ENCODE measurements around the gene ETV3. TPM values are rescaled to one million over a fixed set of nuclear protein-coding genes. Genes with fewer than 3 reads are reported as not detected.

ETV3 gene
- total RNA-seq, 6 donors from 2014 or later, result 14.7 to 34.8 (median 27.6) TPM

DNA sequence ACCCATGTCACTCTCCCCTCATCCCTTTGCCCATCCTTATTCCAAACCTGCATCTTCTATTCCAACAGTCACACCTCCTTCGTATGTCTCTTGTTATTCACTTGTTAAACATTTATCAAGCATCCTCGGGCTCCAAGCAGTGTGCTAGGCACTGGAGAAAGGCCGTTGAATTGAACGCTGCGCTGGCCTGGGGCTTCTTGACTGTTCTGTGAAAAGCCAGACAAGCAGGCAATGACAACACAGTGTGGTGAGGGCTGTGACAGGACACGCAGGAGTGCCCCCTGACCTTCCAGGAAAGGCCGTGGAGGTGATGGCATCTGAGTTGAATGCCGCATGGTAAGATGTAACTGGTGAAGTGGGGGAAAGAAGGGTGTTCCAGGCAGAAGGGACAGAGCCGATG is 19.2 kb downstream of the ETV3 start:
- DNase-seq (no peak), ATAC-seq (ENCODE audit: low FRiP score in 2 of 2) (no peak)
- TF ChIP-seq CTCF (IDR thresholded peaks at IDR 0.05), result no peak
- WGBS, 2 donors, result 91 to 95% methylated on average over 9 of the region's 9 CpGs
- Histone ChIP-seq H3K36me3 (peaks cover 0 to 23% (median 8%) of the 10 kb centered on the region in 4 donors), H3K4me3 (no peak overlapping the region), H3K27me3 (no peaks in the 10 kb centered on the region), H3K27ac (no peak overlapping the region), H3K4me1 (no peaks in the 10 kb centered on the region), H3K9me3 (no peaks in the 10 kb centered on the region)

- Histone ChIP-seq H3K27ac (no peak overlapping the region), H3K27me3 (no peaks in the 10 kb centered on the region), H3K4me1 (peaks cover 0 to 6% (median 1%) of the 10 kb centered on the region in 4 donors), H3K4me3 (no peak overlapping the region), H3K9me3 (no peaks in the 10 kb centered on the region), H3K36me3 (peaks cover 0 to 8% (median 4%) of the 10 kb centered on the region in 4 donors)
- 63 to 69% methylated on average over 3 to 4 of the region's 4 CpGs for WGBS, 2 donors
- ATAC-seq (ENCODE audit: low FRiP score in 2 of 2), result no peak
- DNase-seq, result no peak
- TF ChIP-seq EP300 (IDR thresholded peaks at IDR 0.05) (no peak), POLR2AphosphoS5 (IDR thresholded peaks at IDR 0.05) (no peak), POLR2A (IDR thresholded peaks at IDR 0.05) (no peak), CTCF (IDR thresholded peaks at IDR 0.05) (no peak)
Observed at GRCh38 chr1:157117527-157118057, 20.6 kb downstream of the ETV3 start.

- Histone ChIP-seq H3K4me3 (no peak overlapping the region), H3K36me3 (peaks cover 0 to 1% (median 0%) of the 10 kb centered on the region in 4 donors), H3K27ac (no peak overlapping the region), H3K9me3 (no peaks in the 10 kb centered on the region), H3K27me3 (no peaks in the 10 kb centered on the region), H3K4me1 (peaks cover 0 to 6% (median 1%) of the 10 kb centered on the region in 4 donors)
- ATAC-seq (ENCODE audit: low FRiP score in 2 of 2), result no peak
- no peak for TF ChIP-seq CTCF (IDR thresholded peaks at IDR 0.05)
- no peak for TF ChIP-seq POLR2A (IDR thresholded peaks at IDR 0.05)
- no peak for TF ChIP-seq POLR2AphosphoS5 (IDR thresholded peaks at IDR 0.05)
- no peak for TF ChIP-seq EP300 (IDR thresholded peaks at IDR 0.05)
- DNase-seq, result no peak
Observed at GRCh38 chr1:157116737-157117103, 21.5 kb downstream of the ETV3 start.

DNA sequence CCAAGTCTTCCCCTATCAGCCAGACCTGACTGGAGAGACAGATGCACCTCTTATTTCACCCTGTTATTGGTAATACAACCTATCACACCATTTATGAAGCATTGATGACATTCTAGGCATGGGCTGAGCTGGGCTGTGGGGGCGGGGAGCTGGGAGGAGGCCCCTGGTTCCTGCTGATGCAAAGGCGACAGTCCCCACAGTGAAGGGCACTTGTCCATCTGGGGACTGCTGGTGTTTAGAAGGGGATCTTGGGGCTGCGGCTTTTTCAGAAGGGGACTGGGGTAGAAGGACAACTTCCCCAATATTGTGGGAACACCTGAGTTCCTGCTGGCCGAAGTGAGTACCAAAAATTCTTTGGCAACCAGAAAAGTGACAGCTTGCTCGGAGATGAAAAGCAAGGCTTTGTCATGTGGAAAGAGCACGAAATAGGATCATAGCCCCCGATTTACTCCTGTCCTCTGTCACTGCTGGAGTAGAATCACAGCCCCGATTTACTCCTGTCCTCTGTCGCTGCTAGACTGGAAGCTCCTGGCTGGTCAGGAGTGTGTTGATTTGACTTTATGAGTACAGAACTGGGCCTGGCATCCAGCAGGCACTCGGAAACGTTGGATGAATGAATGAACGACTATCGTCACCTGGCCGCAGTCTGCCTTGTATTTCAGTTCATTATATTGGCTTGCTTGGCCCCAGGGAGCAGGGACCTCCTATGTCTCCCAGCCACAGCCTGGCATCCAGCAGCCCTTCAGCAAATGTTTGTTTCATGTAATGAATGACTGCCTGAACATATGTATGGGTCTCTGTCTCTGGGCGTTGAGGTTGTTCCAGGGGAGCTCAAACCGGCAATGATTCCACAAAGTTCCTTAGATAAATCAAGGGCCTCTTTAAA is 22.1 kb downstream of the ETV3 start:
- no peak for TF ChIP-seq POLR2AphosphoS5 (IDR thresholded peaks at IDR 0.05)
- TF ChIP-seq POLR2A (IDR thresholded peaks at IDR 0.05), result no peak
- TF ChIP-seq CTCF (IDR thresholded peaks at IDR 0.05), result no peak
- TF ChIP-seq EP300 (IDR thresholded peaks at IDR 0.05), result no peak
- 78 to 81% methylated on average over 14 to 16 of the region's 16 CpGs for WGBS, 2 donors
- H3K9me3 ChIP-seq, result no peaks in the 10 kb centered on the region
- DNase-seq (no peak), ATAC-seq (ENCODE audit: low FRiP score in 2 of 2) (no peak)
- no peaks in the 10 kb centered on the region for H3K36me3 ChIP-seq
- H3K4me3 ChIP-seq, result no peak overlapping the region
- H3K27ac ChIP-seq, result no peak overlapping the region
- no peaks in the 10 kb centered on the region for H3K27me3 ChIP-seq
- H3K4me1 ChIP-seq, result peaks cover 0 to 6% (median 1%) of the 10 kb centered on the region in 4 donors

Measured in upper lobe of left lung (tissue), 6 donors.